ENCODE results near the gene CDH4. TPM values are rescaled to one million over a fixed set of nuclear protein-coding genes. Genes with fewer than 3 reads are reported as not detected.

Gene CDH4
- total and polyA plus RNA-seq, 10 donors = 0.30 to 20.1 (median 7.7) TPM

GRCh38 chr20:61440548-61441055, 188.5 kb downstream of the CDH4 start:
- intact Hi-C loops (cut with DNase I; ENCODE audit: low total_unique reads) = no loop called here
- H3K4me3 ChIP-seq = no peak overlapping the region
- WGBS, 5 donors = 76 to 88% (median 81%) methylated on average over 14 of the region's 14 CpGs
- no peak overlapping the region for H3K27ac ChIP-seq
- TF ChIP-seq POLR2A (IDR thresholded peaks at IDR 0.05) = no peak
- TF ChIP-seq, protein P1, sequence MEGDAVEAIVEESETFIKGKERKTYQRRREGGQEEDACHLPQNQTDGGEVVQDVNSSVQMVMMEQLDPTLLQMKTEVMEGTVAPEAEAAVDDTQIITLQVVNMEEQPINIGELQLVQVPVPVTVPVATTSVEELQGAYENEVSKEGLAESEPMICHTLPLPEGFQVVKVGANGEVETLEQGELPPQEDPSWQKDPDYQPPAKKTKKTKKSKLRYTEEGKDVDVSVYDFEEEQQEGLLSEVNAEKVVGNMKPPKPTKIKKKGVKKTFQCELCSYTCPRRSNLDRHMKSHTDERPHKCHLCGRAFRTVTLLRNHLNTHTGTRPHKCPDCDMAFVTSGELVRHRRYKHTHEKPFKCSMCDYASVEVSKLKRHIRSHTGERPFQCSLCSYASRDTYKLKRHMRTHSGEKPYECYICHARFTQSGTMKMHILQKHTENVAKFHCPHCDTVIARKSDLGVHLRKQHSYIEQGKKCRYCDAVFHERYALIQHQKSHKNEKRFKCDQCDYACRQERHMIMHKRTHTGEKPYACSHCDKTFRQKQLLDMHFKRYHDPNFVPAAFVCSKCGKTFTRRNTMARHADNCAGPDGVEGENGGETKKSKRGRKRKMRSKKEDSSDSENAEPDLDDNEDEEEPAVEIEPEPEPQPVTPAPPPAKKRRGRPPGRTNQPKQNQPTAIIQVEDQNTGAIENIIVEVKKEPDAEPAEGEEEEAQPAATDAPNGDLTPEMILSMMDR (IDR thresholded peaks at IDR 0.05 in 8 of 11, conservative IDR thresholded peaks at IDR 0.05 in 3 of 11) = no peak
- no peak for TF ChIP-seq POLR2AphosphoS5 (IDR thresholded peaks at IDR 0.05)
- peaks cover 0 to 9% (median 0%) of the 10 kb centered on the region in 8 donors for H3K9me3 ChIP-seq
- no peaks in the 10 kb centered on the region for H3K36me3 ChIP-seq
- no peak for DNase-seq
- peaks cover 0 to 16% (median 4%) of the 10 kb centered on the region in 6 donors for H3K4me1 ChIP-seq
- H3K27me3 ChIP-seq (replicated peaks in 1 of 7) = peaks cover 0 to 18% (median 0%) of the 10 kb centered on the region in 7 donors

- Histone ChIP-seq H3K36me3 (no peaks in the 10 kb centered on the region), H3K9me3 (peaks cover 0 to 5% (median 0%) of the 10 kb centered on the region in 8 donors), H3K27ac (no peak overlapping the region), H3K4me1 (peaks cover 0 to 20% (median 4%) of the 10 kb centered on the region in 6 donors), H3K27me3 (replicated peaks in 1 of 7) (peaks cover 0 to 10% (median 0%) of the 10 kb centered on the region in 7 donors), H3K4me3 (no peak overlapping the region)
- no peak for DNase-seq
- TF ChIP-seq POLR2A (IDR thresholded peaks at IDR 0.05) (no peak), POLR2AphosphoS5 (IDR thresholded peaks at IDR 0.05) (no peak)
- TF ChIP-seq, protein P1 (IDR thresholded peaks at IDR 0.05 in 8 of 11, conservative IDR thresholded peaks at IDR 0.05 in 3 of 11) = no peak
- intact Hi-C loops (cut with DNase I; ENCODE audit: low total_unique reads) = no loop called here
- 80 to 89% (median 84%) methylated on average over 5 of the region's 5 CpGs for WGBS, 5 donors
These were observed 189.5 kb downstream of the CDH4 start for GRCh38 chr20:61441537-61441936.

GRCh38 chr20:61442075-61442670, 190.1 kb downstream of the CDH4 start:
- TF ChIP-seq, protein P1 (IDR thresholded peaks at IDR 0.05 in 8 of 11, conservative IDR thresholded peaks at IDR 0.05 in 3 of 11) = no peak
- TF ChIP-seq POLR2AphosphoS5 (IDR thresholded peaks at IDR 0.05) (no peak), POLR2A (IDR thresholded peaks at IDR 0.05) (no peak)
- intact Hi-C loops (cut with DNase I; ENCODE audit: low total_unique reads) = no loop called here

DNA sequence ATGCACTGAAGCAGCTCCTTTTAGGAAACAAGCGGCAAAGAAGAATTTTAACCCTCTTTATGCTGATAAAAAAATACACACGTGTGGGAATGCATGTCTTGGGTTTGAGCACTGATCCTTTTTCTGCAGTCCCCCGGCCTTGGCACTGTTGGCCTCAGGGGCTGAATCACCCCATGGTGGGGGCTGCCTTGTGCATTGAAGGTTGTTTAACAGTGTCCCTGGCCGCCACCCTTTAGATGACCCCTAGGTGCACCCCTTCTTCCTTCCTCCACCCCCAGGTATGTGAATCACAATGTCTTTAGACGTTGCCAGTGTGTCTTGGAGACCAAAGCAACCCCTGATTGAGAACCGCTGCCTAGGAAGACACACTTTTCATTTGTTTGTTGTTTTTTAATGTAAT, 190.7 kb downstream of the CDH4 start:
- no peak overlapping the region for H3K4me3 ChIP-seq
- WGBS, 5 donors = 45 to 55% (median 49%) methylated on average over 6 of the region's 6 CpGs
- no peaks in the 10 kb centered on the region for H3K27me3 ChIP-seq (replicated peaks in 1 of 7)
- peaks cover 0 to 9% (median 0%) of the 10 kb centered on the region in 6 donors for H3K4me1 ChIP-seq
- TF ChIP-seq POLR2A (IDR thresholded peaks at IDR 0.05) (no peak), POLR2AphosphoS5 (IDR thresholded peaks at IDR 0.05) (no peak)
- TF ChIP-seq, protein P1 (IDR thresholded peaks at IDR 0.05 in 8 of 11, conservative IDR thresholded peaks at IDR 0.05 in 3 of 11) = no peak
- no peak overlapping the region for H3K27ac ChIP-seq
- no peak for DNase-seq
- intact Hi-C loops (cut with DNase I; ENCODE audit: low total_unique reads) = no loop called here
- H3K36me3 ChIP-seq = no peaks in the 10 kb centered on the region
- H3K9me3 ChIP-seq = peaks cover 0 to 5% (median 0%) of the 10 kb centered on the region in 8 donors

More at GRCh38 chr20:61442075-61442670, 190.1 kb downstream of the CDH4 start:
- no peaks in the 10 kb centered on the region for H3K36me3 ChIP-seq
- DNase-seq = no peak
- H3K9me3 ChIP-seq = peaks cover 0 to 5% (median 0%) of the 10 kb centered on the region in 8 donors
- no peak overlapping the region for H3K27ac ChIP-seq
- WGBS, 5 donors = 64 to 72% (median 68%) methylated on average over 13 of the region's 13 CpGs
- H3K4me1 ChIP-seq = peaks cover 0 to 15% (median under 1%) of the 10 kb centered on the region in 6 donors
- no peak overlapping the region for H3K4me3 ChIP-seq
- H3K27me3 ChIP-seq (replicated peaks in 1 of 7) = peaks cover 0 to 4% (median 0%) of the 10 kb centered on the region in 7 donors
